ENCODE data around the gene KRT33B. TPM values are rescaled to one million over a fixed set of nuclear protein-coding genes. Genes with fewer than 3 reads are reported as not detected.
"Not testable (repeated sequence)": the region's sequence is repeated elsewhere in the genome, so short reads cannot be mapped to it uniquely, and the experiment has no call there.

KRT33B gene
- total RNA-seq, 3 donors from 2014 or later, result not detected

DNA sequence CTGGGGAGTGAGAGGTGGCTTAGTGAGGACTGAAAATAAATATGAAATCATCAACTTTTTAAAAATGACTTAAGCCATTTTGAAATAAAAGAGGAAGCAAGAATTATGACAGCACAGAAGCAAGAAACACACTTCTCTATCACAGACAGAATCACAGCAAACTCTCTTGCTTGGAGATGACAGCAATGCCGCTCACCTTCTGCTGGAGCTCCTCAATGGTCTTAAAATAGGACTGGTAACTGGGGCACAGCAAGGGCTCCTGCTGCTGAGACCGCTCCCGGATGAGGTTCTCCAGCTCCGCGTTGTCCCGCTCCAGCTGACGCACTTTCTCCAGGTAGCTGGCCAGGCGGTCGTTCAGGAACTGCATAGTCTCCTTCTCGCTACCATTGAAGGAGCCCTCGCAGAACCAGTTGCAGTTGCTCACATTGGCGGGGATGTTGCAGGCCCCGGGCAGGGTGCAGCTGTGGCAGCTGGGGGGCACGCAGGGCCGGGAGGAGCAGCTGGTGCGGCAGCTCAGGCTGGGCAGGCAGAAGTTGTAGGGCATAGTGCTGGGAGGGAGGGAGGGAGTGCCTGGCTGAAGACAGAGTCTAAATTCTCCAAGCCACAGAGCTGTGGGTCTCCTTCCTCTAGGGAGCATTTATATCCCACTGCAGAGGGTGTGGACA lies 27.5 kb upstream of the KRT33B start, which contains the start of gene KRT31:
Gene KRT31 (minus strand): TSS at position 613 of the 665 bp plus-strand sequence. CDS start 69 bp downstream, at position 544.
- Histone ChIP-seq H3K36me3 (no peaks in the 10 kb centered on the region), H3K27me3 (no peaks in the 10 kb centered on the region), H3K4me3 (no peak within 1 kb of the TSS), H3K9me3 (no peaks in the 10 kb centered on the region), H3K27ac (no peak within 1 kb of the TSS), H3K4me1 (peaks cover 0 to 4% of the 10 kb centered on the region in 2 donors)
- TF ChIP-seq POLR2AphosphoS5 (IDR thresholded peaks at IDR 0.05), result no peak
- TF ChIP-seq POLR2A (IDR thresholded peaks at IDR 0.05), result no peak
- TF ChIP-seq, protein P1, sequence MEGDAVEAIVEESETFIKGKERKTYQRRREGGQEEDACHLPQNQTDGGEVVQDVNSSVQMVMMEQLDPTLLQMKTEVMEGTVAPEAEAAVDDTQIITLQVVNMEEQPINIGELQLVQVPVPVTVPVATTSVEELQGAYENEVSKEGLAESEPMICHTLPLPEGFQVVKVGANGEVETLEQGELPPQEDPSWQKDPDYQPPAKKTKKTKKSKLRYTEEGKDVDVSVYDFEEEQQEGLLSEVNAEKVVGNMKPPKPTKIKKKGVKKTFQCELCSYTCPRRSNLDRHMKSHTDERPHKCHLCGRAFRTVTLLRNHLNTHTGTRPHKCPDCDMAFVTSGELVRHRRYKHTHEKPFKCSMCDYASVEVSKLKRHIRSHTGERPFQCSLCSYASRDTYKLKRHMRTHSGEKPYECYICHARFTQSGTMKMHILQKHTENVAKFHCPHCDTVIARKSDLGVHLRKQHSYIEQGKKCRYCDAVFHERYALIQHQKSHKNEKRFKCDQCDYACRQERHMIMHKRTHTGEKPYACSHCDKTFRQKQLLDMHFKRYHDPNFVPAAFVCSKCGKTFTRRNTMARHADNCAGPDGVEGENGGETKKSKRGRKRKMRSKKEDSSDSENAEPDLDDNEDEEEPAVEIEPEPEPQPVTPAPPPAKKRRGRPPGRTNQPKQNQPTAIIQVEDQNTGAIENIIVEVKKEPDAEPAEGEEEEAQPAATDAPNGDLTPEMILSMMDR (IDR thresholded peaks at IDR 0.05), result no peak
- DNase-seq (ENCODE audit: low spot score in 2 of 2), result no peak
- intact Hi-C loops (cut with DNase I; ENCODE audit: low total_unique reads), result no loop called here

DNA sequence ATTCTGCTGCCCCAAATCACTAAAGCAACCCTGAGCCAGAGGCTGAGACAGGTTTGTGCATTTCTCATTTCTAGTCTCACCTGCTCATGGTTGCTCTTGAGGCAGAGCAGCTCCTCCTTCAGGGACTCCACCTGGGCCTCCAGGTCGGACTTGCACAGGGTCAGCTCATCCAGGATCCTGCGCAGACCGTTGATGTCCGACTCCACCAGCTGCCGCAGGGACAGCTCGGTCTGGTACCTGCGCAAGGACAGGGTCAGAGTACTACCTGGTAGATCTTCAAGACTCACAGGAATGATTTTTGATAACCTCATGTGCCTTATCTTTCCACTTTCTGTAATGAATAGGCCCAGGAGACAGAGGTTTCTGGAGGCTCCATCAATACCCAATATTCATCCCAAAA lies 26.7 kb upstream of the KRT33B start:
- TF ChIP-seq, protein P1 (IDR thresholded peaks at IDR 0.05), result no peak
- TF ChIP-seq POLR2A (IDR thresholded peaks at IDR 0.05) (no peak), POLR2AphosphoS5 (IDR thresholded peaks at IDR 0.05) (no peak)
- intact Hi-C loops (cut with DNase I; ENCODE audit: low total_unique reads), result no loop called here
- Histone ChIP-seq H3K4me1 (no peaks in the 10 kb centered on the region), H3K36me3 (no peaks in the 10 kb centered on the region), H3K27me3 (no peaks in the 10 kb centered on the region), H3K4me3 (no peak overlapping the region), H3K27ac (no peak overlapping the region), H3K9me3 (no peaks in the 10 kb centered on the region)
- no peak for DNase-seq (ENCODE audit: low spot score in 2 of 2)

DNA sequence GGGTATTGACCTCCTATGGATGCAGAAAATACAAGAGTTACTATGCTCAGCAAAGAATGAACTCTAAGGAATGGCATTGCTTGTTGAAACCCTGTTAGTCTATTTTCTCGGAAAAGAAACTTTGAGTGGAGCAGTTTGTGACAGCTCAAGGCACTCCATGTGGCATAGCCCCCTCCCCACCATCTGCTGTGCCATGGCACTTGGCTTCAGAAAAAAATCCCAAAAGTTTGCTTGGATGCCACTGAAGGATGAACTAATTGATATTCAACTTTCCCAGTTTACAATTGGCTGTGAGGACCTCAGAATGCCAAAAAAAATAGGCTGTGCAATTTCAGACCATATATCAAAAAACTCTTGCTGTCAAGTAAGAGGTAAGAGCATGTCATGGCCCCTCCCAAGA lies 26.0 kb upstream of the KRT33B start:
- H3K4me1 ChIP-seq, result no peaks in the 10 kb centered on the region
- no peaks in the 10 kb centered on the region for H3K9me3 ChIP-seq
- no peak for TF ChIP-seq POLR2AphosphoS5 (IDR thresholded peaks at IDR 0.05)
- TF ChIP-seq POLR2A (IDR thresholded peaks at IDR 0.05), result no peak
- TF ChIP-seq, protein P1 (IDR thresholded peaks at IDR 0.05), result no peak
- DNase-seq (ENCODE audit: low spot score in 2 of 2), result no peak
- no peak overlapping the region for H3K4me3 ChIP-seq
- H3K36me3 ChIP-seq, result no peaks in the 10 kb centered on the region
- no peak overlapping the region for H3K27ac ChIP-seq
- intact Hi-C loops (cut with DNase I; ENCODE audit: low total_unique reads), result no loop called here
- H3K27me3 ChIP-seq, result no peaks in the 10 kb centered on the region

DNA sequence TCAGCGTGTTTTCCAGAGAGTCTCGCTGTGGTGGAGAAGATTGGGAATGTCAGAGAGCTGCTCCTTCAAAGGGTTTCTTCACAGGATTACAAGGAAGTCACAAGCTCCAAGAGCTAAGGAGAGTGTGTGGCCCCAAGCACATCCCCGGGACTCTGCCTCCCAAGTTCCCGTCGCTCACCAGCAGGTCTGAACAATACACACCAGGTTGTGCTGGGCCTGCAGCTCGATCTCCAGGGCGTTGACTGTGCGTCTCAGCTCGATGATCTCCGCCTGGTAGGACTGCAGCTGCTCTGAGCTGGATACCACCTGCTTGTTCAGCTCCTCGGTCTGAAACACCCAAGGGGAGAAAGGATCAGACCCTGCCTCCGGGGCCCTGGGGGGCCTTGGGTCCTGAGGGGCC lies 25.4 kb upstream of the KRT33B start:
- H3K9me3 ChIP-seq; H3K27me3 ChIP-seq; H3K4me3 ChIP-seq; H3K36me3 ChIP-seq; intact Hi-C loops (cut with DNase I; ENCODE audit: low total_unique reads); H3K27ac ChIP-seq; H3K4me1 ChIP-seq; DNase-seq (ENCODE audit: low spot score in 2 of 2): not testable (repeated sequence)

DNA sequence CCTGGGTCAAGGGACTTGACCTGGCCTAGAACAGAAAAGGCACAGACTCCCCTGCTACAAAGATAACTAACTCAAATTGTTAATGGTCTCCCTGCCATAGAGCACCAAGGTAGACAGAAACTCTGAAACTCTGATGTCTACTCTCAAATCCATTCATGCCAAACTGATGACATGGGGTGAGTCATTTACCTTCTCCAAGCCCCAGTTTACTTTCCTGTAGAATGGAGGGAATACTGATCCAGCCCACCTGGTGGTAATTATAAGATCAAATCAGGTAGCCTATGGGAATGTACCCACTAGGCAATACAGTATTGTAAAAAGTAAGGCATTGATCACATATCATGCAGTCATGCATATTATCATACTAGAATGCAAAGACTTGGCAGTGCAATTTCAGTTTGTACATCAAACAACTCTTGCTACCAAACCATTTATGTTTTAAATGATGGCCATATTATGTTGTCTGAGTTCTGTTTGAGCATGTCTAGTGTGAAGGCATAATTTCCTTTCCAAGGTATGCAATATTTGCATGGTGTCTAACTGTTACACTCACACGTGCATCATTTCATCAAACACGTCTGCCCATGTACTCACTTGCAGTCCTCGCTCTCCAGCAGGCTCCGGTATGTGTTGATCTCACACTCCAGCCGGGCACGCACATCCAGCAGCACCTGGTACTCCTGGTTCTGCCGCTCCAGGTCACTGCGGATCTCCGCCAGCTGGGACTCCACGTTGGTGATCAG lies 24.8 kb upstream of the KRT33B start:
- no peak for TF ChIP-seq POLR2AphosphoS5 (IDR thresholded peaks at IDR 0.05)
- no peak for TF ChIP-seq POLR2A (IDR thresholded peaks at IDR 0.05)
- TF ChIP-seq, protein P1 (IDR thresholded peaks at IDR 0.05), result no peak
- no peaks in the 10 kb centered on the region for H3K27me3 ChIP-seq
- intact Hi-C loops (cut with DNase I; ENCODE audit: low total_unique reads), result no loop called here
- no peaks in the 10 kb centered on the region for H3K36me3 ChIP-seq
- H3K9me3 ChIP-seq, result no peaks in the 10 kb centered on the region
- H3K4me1 ChIP-seq, result no peaks in the 10 kb centered on the region
- H3K4me3 ChIP-seq, result no peak overlapping the region
- no peak for DNase-seq (ENCODE audit: low spot score in 2 of 2)
- H3K27ac ChIP-seq, result no peak overlapping the region
